Stimulated activated CD8-positive, alpha-beta memory T cell treated with anti-CD3 and anti-CD28 coated beads, Interleukin-4, amount 100 ng/mL, for 24 hours (primary cell): ENCODE measurements around the gene TMEM123.
A peak's percentile ranks its signal among the peaks of the same experiment; 100 is the strongest.

ENCODE experiments used
- DNase-seq: peaks from one replicate; pipeline ENCODE4 v3.0.0-alpha.2; 2020; ENCODE audit warnings: low read depth

Gene TMEM123

GRCh38 chr11:102471474-102471873 is 18.9 kb upstream of the TMEM123 start:
- no peak for DNase-seq

GRCh38 chr11:102470251-102470650 is 17.7 kb upstream of the TMEM123 start:
- no peak for DNase-seq

GRCh38 chr11:102469196-102469821 is 16.7 kb upstream of the TMEM123 start:
- DNase-seq = no peak

- DNase-seq = no peak
Observed at GRCh38 chr11:102468616-102469195, 16.1 kb upstream of the TMEM123 start.

GRCh38 chr11:102467853-102468580 is 15.5 kb upstream of the TMEM123 start:
- DNase-seq = no peak

GRCh38 chr11:102467080-102467708 is 14.6 kb upstream of the TMEM123 start:
- no peak for DNase-seq

GRCh38 chr11:102465696-102466095 is 13.1 kb upstream of the TMEM123 start:
- no peak for DNase-seq

- DNase-seq = no peak
Observed at GRCh38 chr11:102464859-102465500, 12.4 kb upstream of the TMEM123 start.

GRCh38 chr11:102464037-102464436 is 11.5 kb upstream of the TMEM123 start:
- no peak for DNase-seq

GRCh38 chr11:102462610-102463009 is 10.0 kb upstream of the TMEM123 start:
- no peak for DNase-seq

GRCh38 chr11:102459393-102459792 is 6.8 kb upstream of the TMEM123 start:
- DNase-seq = no peak

- DNase-seq = no peak
Observed at GRCh38 chr11:102458548-102458947, 6.0 kb upstream of the TMEM123 start.

- DNase-seq = no peak
Observed at GRCh38 chr11:102457865-102458264, 5.3 kb upstream of the TMEM123 start.

GRCh38 chr11:102457056-102457677 is 4.6 kb upstream of the TMEM123 start:
- no peak for DNase-seq

GRCh38 chr11:102456381-102456780 is 3.8 kb upstream of the TMEM123 start:
- no peak for DNase-seq

- DNase-seq = no peak
Observed at GRCh38 chr11:102453921-102454320, 1.4 kb upstream of the TMEM123 start.

GRCh38 chr11:102453302-102453695 is 734 bp upstream of the TMEM123 start:
- no peak for DNase-seq

- DNase-seq = peak; percentile 50
Observed at GRCh38 chr11:102451681-102452460, 694 bp downstream of the TMEM123 start.

- DNase-seq = no peak
Observed at GRCh38 chr11:102451041-102451680, 1.4 kb downstream of the TMEM123 start.

GRCh38 chr11:102449651-102450570 is 2.7 kb downstream of the TMEM123 start:
- no peak for DNase-seq
